Activated CD8-positive, alpha-beta memory T cell treated with anti-CD3 and anti-CD28 coated beads for 24 hours (primary cell): ENCODE measurements around the gene SLCO2B1.

Experiments used
- DNase-seq: peaks from one replicate; pipeline ENCODE4 v3.0.0-alpha.2; 2020

SLCO2B1 gene

GRCh38 chr11:75229466-75229865, 78.6 kb downstream of the SLCO2B1 start:
- no peak for DNase-seq

DNA sequence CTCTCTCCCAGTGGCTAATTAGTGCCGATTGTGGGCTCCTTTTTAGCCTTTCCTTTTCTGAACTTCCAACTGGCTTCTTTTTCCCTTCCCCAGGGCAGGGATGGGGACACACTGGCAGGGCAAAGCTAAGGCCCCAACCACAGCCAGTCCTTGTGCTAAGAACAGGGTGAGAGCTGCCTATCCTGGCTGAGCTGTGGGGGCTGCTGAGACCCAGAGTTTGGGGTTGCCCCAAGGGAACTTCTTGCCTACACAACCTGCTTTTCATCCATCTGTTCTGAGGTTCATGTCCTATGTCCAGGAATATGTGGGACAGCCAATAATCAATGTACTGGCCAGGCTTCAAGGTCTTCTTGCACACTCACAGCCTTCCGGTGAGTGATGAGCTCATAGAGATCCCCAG, 79.7 kb downstream of the SLCO2B1 start:
- DNase-seq, result no peak

- DNase-seq, result peak; percentile 53
Measured at GRCh38 chr11:75233754-75234172, 82.9 kb downstream of the SLCO2B1 start.

GRCh38 chr11:75236062-75236461, 85.2 kb downstream of the SLCO2B1 start:
- peak; percentile 24 for DNase-seq

DNA sequence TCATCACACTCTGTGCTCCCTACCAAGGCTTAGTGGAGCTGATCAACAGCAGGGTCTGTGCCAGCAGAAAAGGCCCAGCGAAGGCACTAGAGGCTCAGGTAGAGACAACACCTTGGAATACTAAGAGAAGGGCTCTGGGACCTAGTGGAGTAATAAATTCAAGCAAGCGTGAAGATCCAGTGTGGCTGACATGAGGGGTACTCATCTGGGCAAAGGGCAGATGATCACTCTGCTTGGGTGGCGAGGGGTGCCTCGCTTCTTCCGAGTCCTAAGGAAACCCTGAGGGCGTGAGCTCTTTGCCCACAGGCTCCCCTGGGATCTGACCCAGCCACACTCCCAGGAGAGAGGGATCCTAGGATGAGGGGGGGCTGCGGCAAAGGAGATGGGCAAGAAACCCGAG, 86.1 kb downstream of the SLCO2B1 start:
- DNase-seq, result peak; percentile 33

GRCh38 chr11:75238595-75239440, 87.9 kb downstream of the SLCO2B1 start:
- peak; percentile 53 for DNase-seq

GRCh38 chr11:75239531-75240290, 88.8 kb downstream of the SLCO2B1 start:
- peak; percentile 56 for DNase-seq

DNA sequence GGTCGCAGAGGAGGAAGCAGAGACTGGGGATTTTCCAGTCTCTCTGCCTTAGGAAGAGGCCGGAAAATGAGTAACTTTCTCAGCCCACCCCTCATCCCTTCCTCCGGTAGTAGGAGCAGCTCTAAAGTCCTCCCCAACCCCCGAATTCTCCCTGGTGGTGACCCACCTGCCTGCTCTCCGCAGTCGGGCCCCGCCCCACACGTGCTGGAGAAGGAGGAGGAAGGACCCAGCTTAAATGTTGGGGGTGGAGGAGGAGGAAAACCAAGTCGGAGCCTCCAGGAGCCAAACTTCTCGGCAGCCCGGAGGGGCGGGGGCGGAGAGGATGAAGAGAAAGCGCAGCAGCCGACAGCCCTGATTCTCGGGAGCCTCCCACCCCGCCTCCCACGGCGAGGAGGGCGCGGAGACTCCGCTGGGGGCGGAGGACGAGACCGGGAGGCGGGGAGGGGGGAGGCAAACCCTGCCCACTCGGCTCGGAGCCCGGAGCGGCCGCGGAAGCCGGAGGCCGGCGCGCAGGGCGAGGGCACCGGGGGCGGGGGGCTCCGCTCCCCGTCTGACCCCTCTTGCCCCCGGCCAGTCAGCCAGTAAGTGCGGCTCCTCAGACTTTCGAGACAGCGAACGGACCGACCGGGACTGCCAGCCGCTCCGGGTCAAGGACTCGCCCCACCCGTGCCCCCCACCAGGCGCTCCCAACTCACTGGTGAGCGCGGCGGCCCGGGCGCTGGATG, 89.6 kb downstream of the SLCO2B1 start, which contains the start of gene TPBGL:
TSS of gene TPBGL (plus strand) at position 464 of the 725 bp plus-strand sequence. CDS start 276 bp downstream, outside the sequence.
- peak; percentile 63 for DNase-seq

GRCh38 chr11:75241036-75241905, 90.4 kb downstream of the SLCO2B1 start:
- DNase-seq, result peak; percentile 96

GRCh38 chr11:75241906-75242644, 91.2 kb downstream of the SLCO2B1 start:
- DNase-seq, result no peak

- no peak for DNase-seq
Measured at GRCh38 chr11:75242722-75243600, 92.1 kb downstream of the SLCO2B1 start.

DNA sequence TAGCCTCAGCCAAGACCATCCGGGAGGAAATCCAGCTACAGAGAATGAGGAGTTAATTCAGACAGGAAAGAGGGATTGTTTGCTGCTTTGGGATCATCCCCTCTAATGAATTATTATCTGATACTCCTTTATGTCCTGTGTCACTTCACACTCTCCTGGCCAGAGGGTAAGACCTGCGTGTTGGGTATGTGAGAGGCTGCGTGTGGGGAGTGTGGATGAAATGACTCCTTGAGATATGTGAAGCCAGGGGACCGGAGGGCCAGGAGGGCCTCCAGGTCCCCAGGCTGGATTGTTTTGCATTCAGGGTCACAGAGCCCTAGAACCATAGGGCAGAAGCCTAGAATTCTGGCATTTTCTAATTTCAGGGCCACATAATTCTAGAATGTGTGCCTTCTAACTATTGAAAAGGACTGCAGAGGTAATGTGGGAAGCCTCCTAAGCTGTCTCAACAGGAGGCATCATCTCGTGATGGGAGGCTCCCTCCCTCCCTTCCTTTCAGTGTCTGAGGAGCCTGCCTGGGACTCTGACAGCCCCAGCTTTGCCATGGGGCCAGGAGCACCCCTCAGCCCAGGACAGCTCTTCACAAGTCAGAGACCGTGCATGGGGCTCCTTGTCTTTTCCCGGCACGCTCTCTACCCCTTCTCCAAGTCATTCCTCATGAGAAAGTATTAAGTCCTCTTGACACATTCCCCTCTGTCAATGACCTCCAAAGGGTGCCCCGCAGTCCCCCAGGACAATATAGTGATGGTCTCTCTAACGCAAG, 93.3 kb downstream of the SLCO2B1 start:
- no peak for DNase-seq

GRCh38 chr11:75245356-75246005, 94.6 kb downstream of the SLCO2B1 start:
- DNase-seq, result peak; percentile 45

GRCh38 chr11:75246006-75246670, 95.2 kb downstream of the SLCO2B1 start:
- peak; percentile 48 for DNase-seq

DNA sequence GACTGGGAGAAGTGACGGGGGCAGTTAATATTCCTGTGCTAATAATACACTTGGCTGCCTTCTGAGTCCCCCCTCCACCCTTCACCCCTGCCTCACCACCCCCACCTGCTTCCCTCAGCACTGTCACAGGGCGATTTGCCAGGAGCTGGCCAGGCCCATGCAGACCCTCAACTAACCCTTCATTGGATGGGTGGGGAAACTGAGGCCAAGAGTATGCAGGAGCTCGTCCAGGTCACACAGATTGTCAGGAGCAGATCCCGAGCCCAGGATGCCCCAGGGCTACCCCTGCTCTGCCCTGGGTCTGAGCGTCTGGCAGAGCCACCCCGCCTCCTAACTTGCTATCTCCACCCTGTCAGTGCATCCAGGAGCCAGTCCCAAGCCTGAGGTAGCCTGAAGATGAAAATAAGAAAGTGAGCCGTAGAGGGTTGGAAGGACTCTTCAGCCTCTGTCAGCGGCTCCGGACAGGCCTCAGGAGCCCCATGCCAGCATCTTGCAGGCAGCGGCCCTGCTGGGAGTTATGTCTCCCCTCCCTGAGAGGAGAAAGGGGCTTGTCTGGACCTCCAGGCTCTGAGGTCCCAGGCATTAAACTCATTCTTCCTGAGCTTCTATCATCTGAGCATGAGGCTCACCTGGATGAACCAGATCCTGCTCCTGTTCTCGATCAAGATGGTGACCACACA, 95.9 kb downstream of the SLCO2B1 start:
- DNase-seq, result no peak

DNA sequence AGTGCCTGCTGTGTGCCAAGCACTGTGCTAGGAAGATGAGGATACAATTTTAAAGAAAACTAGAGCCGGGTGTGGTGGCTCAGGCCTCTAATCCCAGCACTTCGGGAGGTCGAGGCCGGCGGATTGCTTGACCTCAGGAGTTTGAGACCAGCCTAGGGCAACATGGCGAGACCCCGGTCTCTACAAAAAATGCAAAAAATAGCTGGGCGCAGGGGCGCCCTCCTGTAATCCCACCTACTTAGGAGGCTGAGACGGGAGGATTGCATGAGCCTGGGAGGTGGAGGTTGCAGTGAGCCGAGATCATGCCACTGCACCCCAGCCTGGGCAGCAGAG, 98.0 kb downstream of the SLCO2B1 start:
- DNase-seq, result no peak

GRCh38 chr11:75249704-75250103, 98.8 kb downstream of the SLCO2B1 start:
- peak; percentile 17 for DNase-seq

DNA sequence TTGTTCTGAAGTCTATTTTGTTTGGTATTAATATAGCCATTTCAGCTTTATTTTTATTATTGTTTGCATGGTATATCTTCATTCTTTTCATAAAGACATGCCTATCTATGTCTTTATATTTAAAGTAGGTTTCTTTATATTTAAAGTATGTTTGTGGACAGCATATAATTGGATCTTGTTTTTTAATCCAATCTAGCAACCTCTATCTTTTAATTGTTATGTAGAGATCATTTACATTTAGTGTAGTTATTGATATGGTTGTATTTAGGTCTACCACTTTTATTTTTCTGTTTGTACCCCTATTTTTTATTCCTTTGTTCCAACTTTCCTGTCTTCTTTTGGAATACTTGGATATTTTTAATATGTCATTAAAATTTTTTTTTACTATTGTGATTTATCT, 103.4 kb downstream of the SLCO2B1 start:
- no peak for DNase-seq
